ENCODE results near the gene VPS29. TPM values are rescaled to one million over a fixed set of nuclear protein-coding genes. Genes with fewer than 3 reads are reported as not detected.
A peak's percentile ranks its signal among the peaks of the same experiment; 100 is the strongest.

VPS29 gene
- polyA plus RNA-seq, 1 of the 3 experiments (the other 2 are of a cell fraction) = 110 TPM

DNA sequence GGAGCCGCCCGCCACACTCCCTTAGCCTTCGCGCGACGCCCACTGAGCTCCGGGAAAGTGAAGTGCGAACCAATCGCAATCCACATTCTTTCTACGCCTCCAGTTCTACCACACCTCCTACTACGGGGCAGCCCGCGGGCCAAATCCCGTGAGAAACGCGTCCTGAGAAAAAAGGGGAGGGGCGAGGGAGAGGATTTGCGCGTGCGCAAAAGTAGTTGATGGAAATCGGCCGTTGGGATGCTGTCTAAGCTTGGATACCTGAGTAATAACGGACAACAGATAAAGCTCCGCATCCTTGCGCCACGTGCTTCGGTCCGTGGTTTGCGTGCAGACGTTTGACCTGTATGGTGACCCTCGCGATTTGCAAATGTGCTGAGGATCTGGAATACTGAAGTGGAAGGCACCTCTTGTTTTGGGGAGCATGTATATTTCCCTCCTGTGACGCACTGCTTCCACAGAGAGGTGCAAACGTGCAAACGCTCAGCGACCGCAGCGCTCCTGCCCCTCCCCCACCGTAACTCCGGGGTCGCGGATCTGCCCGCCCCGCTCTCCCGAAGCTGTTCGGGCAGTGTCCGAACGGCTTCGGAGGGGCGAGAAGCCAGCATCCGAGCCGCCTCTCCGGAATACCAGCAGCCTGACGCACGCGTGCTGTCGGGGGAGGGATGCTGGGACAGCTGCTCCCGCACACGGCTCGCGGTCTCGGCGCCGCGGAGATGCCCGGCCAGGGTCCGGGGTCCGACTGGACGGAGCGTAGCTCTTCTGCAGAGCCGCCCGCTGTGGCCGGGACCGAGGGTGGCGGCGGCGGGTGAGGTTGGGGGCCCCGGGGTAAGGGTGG lies 33.5 kb downstream of the VPS29 start, which contains the start of the genes FAM216A and GPN3 (continued):
- TF ChIP-seq TAF1 (IDR thresholded peaks at IDR 0.05; ENCODE audit: borderline replicate concordance, low read depth, low read length) (peak; percentile 82; the same call in 1 of the 2 replicates), RFX5 (IDR thresholded peaks at IDR 0.05; ENCODE audit: low read length) (peak; percentile 74), MEF2A (IDR thresholded peaks at IDR 0.05; ENCODE audit: borderline replicate concordance, low read depth) (no peak), TCF12 (IDR thresholded peaks at IDR 0.05) (no peak), NFIC (IDR thresholded peaks at IDR 0.05; ENCODE audit: borderline replicate concordance) (0 out of 2 replicates have a peak, but pooled peaks have one; percentile 23), EP300 (IDR thresholded peaks at IDR 0.05; ENCODE audit: borderline replicate concordance in 1 of 2, low read depth in 1 of 2, low read length in 1 of 2) (no peak; a peak in 2 of 4 replicates), SIN3A (IDR thresholded peaks at IDR 0.05; ENCODE audit: borderline replicate concordance, low read depth, low read length) (no peak; the same call in none of the 2 replicates), CHD2 (IDR thresholded peaks at IDR 0.05; ENCODE audit: low read length, partially characterized antibody) (peak; percentile 97), JUND (IDR thresholded peaks at IDR 0.05) (no peak), EZH2phosphoT487 (IDR thresholded peaks at IDR 0.05; ENCODE audit: borderline replicate concordance, low read depth) (no peak), RCOR1 (IDR thresholded peaks at IDR 0.05; ENCODE audit: low read length) (peak; percentile 38; the same call in 1 of the 2 replicates), ELF1 (IDR thresholded peaks at IDR 0.05) (peak; percentile 64; the same call in 1 of the 2 replicates), NRF1 (IDR thresholded peaks at IDR 0.05; ENCODE audit: low read depth, low read length) (peak; percentile 49; the same call in 1 of the 2 replicates), GABPA (IDR thresholded peaks at IDR 0.05; ENCODE audit: low read depth) (no peak; the same call in 1 of the 2 replicates)
- TF ChIP-seq, protein P1, sequence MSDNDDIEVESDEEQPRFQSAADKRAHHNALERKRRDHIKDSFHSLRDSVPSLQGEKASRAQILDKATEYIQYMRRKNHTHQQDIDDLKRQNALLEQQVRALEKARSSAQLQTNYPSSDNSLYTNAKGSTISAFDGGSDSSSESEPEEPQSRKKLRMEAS (IDR thresholded peaks at IDR 0.05; ENCODE audit: low read depth) = peak; percentile 93

DNA sequence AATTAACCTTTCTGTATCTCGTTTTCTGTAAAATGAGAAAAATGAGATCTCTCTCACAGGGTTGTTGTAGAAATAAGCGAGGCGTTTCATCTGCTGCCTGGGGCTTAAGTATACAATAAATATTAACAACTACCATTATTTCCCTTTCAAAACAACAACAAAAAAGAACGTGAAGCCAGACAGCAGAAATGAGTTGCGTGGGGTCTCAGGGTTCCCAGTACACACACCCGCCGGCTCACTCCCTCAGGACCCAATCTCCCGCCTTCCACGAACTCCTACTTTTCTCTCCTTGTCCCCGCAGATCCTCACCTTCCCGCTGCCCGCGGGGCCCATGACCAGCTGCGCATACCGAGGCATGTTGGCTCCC lies 34.1 kb downstream of the VPS29 start:
- peak overlapping the region; percentile 78 to 82 for H3K4me3 ChIP-seq (ENCODE audit: low read depth in 2 of 2, low read length in 1 of 2)
- under 1% methylated on average over 15 of the region's 15 CpGs for WGBS (ENCODE audit: low lambda C conversion rate)

More for the DNA sequence above, 34.1 kb downstream of the VPS29 start:
- Histone ChIP-seq H3K79me2 (ENCODE audit: insufficient read depth) (peaks cover 51% of the 10 kb centered on the region), H3K27me3 (ENCODE audit: insufficient read depth) (no peaks in the 10 kb centered on the region), H3K4me2 (peak overlapping the region; percentile 93), H3K9me3 (no peaks in the 10 kb centered on the region), H3K27ac (ENCODE audit: low read depth in 2 of 2, low read length in 1 of 2) (peak overlapping the region; percentile 12 to 92; a peak in 3 of 4 replicates), H3F3A (replicated peaks; ENCODE audit: insufficient read depth) (peaks cover 11% of the 10 kb centered on the region), H2AFZ (ENCODE audit: low read depth) (peak overlapping the region; percentile 92), H3K9ac (peak overlapping the region; percentile 92), H3K9me2 (no peaks in the 10 kb centered on the region), H3K4me1 (ENCODE audit: control insufficient read depth in 1 of 2, insufficient read depth in 2 of 2, low read depth in 1 of 2, low read length in 1 of 2) (peaks cover 8% of the 10 kb centered on the region in 2 experiments), H4K20me1 (ENCODE audit: insufficient read depth) (no peaks in the 10 kb centered on the region), H3K36me3 (replicated peaks in 1 of 2; ENCODE audit: control insufficient read depth in 1 of 2, insufficient read depth in 2 of 2, low read length in 1 of 2) (peaks cover 5 to 12% of the 10 kb centered on the region in 2 experiments)
- ChIA-PET CTCF (interaction anchor here (0.9 to 7.1 kb wide), 12 partner anchors 9 to 420 kb away, joined by 3 to 84 read pairs (median 8); partner anchors contain the start of genes ARPC3, RAD9B and VPS29), POLR2A (interaction anchor here (0.6 to 2.0 kb wide), 7 partner anchors 9 to 629 kb away, joined by 3 to 26 read pairs (median 6); partner anchors contain the start of genes ARPC3 and TCTN1)
- no peak for DNase-seq
- TF ChIP-seq MXI1 (IDR thresholded peaks at IDR 0.05; ENCODE audit: low read depth, low read length) (no peak), GABPA (IDR thresholded peaks at IDR 0.05; ENCODE audit: low read depth) (0 out of 2 replicates have a peak, but pooled peaks have one; percentile 26), SIN3A (IDR thresholded peaks at IDR 0.05; ENCODE audit: borderline replicate concordance, low read depth, low read length) (0 out of 2 replicates have a peak, but pooled peaks have one; percentile 86), YY1 (IDR thresholded peaks at IDR 0.05; ENCODE audit: low read depth) (peak; percentile 60; the same call in 1 of the 2 replicates)
